Activated naive CD4-positive, alpha-beta T cell treated with anti-CD3 and anti-CD28 coated beads, Interleukin-2, amount 10 ng/mL, durations not matched to agents 7 days and 5 days (primary cell): ENCODE measurements around the gene SDCBP2.

ENCODE experiments used
- CTCF ChIA-PET: fragments of 350-600 bp; sonication (Branson Sonifier 250); formaldehyde crosslinking; loops from one replicate; lab custom pipeline; 2021; ENCODE audit warnings: antibody characterized with exemption; lab: Charles Lee
- DNase-seq: peaks from one replicate; pipeline ENCODE4 v3.0.0-alpha.2; 2020
- H3K27ac Mint-ChIP-seq: one replicate; pipeline ENCODE4 v1.8.0; 2021; ENCODE audit warnings: mild to moderate bottlenecking, moderate library complexity, mixed read lengths
- H3K27me3 Mint-ChIP-seq: one replicate; pipeline ENCODE4 v1.8.0; 2021; ENCODE audit warnings: mild to moderate bottlenecking, mixed read lengths
- H3K36me3 Mint-ChIP-seq: one replicate; pipeline ENCODE4 v1.8.0; 2021; ENCODE audit warnings: mixed read lengths
- H3K4me1 Mint-ChIP-seq: one replicate; pipeline ENCODE4 v1.8.0; 2021; ENCODE audit warnings: mixed read lengths
- H3K4me3 Mint-ChIP-seq: one replicate; pipeline ENCODE4 v1.8.0; 2021; ENCODE audit warnings: mild to moderate bottlenecking, moderate library complexity, mixed read lengths
- H3K9me3 Mint-ChIP-seq: one replicate; pipeline ENCODE4 v1.8.0; 2021; ENCODE audit warnings: mixed read lengths

SDCBP2 gene

DNA sequence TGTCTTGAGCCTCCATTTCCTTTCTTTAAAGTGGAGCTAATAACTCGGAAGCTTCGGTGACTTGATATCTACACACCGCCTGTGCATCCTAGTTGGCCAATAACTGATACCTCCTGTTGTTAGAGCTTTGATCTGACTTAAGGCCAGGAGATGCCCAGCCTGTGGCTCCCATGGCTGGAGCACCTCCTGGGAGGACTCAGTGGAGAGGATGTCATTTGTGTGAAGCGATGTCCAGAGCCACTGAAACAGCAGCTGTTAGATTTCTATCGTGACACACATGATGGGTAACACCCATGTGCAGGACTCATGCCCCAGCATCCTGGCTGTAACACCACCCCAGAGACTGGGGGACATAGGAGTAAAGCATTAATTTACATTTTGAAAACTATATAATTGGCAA lies 30.8 kb downstream of the SDCBP2 start:
- no peak overlapping the region for H3K4me3 Mint-ChIP-seq
- no peak overlapping the region for H3K27ac Mint-ChIP-seq
- CTCF ChIA-PET: interaction anchor here (0.5 kb wide), 1 partner anchor 201 kb away, joined by 3 read pairs; no protein-coding TSS in a partner anchor
- H3K9me3 Mint-ChIP-seq: no peaks in the 10 kb centered on the region
- DNase-seq: no peak
- H3K36me3 Mint-ChIP-seq: peaks cover 11% of the 10 kb centered on the region
- peaks cover 31% of the 10 kb centered on the region for H3K4me1 Mint-ChIP-seq
- no peaks in the 10 kb centered on the region for H3K27me3 Mint-ChIP-seq

GRCh38 chr20:1297486-1297885 lies 31.5 kb downstream of the SDCBP2 start:
- no peak overlapping the region for H3K27ac Mint-ChIP-seq
- no peaks in the 10 kb centered on the region for H3K9me3 Mint-ChIP-seq
- no peak overlapping the region for H3K4me3 Mint-ChIP-seq
- CTCF ChIA-PET: no interaction called here
- H3K27me3 Mint-ChIP-seq: no peaks in the 10 kb centered on the region
- peaks cover 37% of the 10 kb centered on the region for H3K4me1 Mint-ChIP-seq
- peaks cover 11% of the 10 kb centered on the region for H3K36me3 Mint-ChIP-seq
- no peak for DNase-seq

- H3K9me3 Mint-ChIP-seq: no peaks in the 10 kb centered on the region
- H3K27me3 Mint-ChIP-seq: no peaks in the 10 kb centered on the region
- H3K36me3 Mint-ChIP-seq: peaks cover 11% of the 10 kb centered on the region
- peak overlapping the region; percentile 45 for H3K27ac Mint-ChIP-seq
- H3K4me1 Mint-ChIP-seq: peaks cover 37% of the 10 kb centered on the region
- H3K4me3 Mint-ChIP-seq: no peak overlapping the region
- DNase-seq: no peak
- CTCF ChIA-PET: no interaction called here
These were observed 32.0 kb downstream of the SDCBP2 start for GRCh38 chr20:1296922-1297321.

DNA sequence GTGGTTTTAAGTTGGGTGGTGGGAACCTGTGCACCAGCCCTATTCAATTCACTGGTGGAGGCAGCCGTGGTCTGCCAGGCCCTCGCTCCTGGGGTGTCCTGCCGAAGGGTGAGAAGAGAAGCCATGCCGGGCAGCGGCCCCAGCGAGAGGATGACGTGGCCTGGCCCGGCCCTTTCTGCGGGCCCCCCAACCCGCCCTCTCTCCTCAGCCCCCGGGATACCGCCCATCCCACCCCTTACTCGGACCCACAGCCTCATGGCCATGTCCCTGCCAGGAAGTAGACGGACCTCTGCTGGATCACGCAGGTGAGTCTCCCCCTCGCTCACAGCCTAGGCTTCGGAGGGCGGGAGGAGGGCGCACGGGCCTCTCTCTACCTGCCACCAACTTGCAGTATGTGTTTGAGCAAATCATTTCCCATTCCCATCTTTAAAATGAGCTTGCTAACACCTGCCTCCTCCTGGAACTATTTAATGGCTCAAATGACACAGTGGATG lies 32.8 kb downstream of the SDCBP2 start:
- peaks cover 34% of the 10 kb centered on the region for H3K4me1 Mint-ChIP-seq

GRCh38 chr20:1295276-1295930 lies 33.5 kb downstream of the SDCBP2 start:
- CTCF ChIA-PET: no interaction called here
- peaks cover 26% of the 10 kb centered on the region for H3K4me1 Mint-ChIP-seq
- no peak overlapping the region for H3K4me3 Mint-ChIP-seq
- H3K36me3 Mint-ChIP-seq: peaks cover 4% of the 10 kb centered on the region
- no peak for DNase-seq
- H3K27ac Mint-ChIP-seq: no peak overlapping the region
- H3K9me3 Mint-ChIP-seq: no peaks in the 10 kb centered on the region
- H3K27me3 Mint-ChIP-seq: no peaks in the 10 kb centered on the region

More for the DNA sequence above, 32.8 kb downstream of the SDCBP2 start:
- H3K27me3 Mint-ChIP-seq: no peaks in the 10 kb centered on the region
- no peak for DNase-seq
- H3K36me3 Mint-ChIP-seq: peaks cover 9% of the 10 kb centered on the region
- no peak overlapping the region for H3K27ac Mint-ChIP-seq
- CTCF ChIA-PET: no interaction called here
- H3K4me3 Mint-ChIP-seq: no peak overlapping the region
- no peaks in the 10 kb centered on the region for H3K9me3 Mint-ChIP-seq

DNA sequence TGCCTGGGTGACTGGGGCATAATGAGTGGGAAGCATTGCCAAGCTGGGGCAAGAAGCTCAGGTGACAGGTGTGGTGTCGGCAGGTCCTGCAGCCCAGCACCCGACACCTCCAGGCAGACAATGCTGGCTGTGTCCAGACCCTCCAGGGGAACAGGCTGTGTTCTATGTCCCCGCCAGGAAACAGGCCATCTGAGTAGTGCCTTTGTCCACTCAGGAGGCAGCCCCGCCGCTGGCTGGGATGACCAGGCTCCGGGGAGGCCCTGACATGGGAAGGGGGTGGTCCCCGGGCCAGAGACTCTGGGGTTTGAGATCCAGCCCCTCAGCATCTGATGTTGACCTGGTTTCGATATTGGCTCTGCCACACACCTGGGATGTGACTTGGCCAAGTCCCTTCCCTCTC lies 34.4 kb downstream of the SDCBP2 start:
- peak overlapping the region; percentile 24 for H3K27ac Mint-ChIP-seq
- no peak for DNase-seq
- no peaks in the 10 kb centered on the region for H3K27me3 Mint-ChIP-seq
- H3K4me3 Mint-ChIP-seq: no peak overlapping the region
- H3K9me3 Mint-ChIP-seq: no peaks in the 10 kb centered on the region
- CTCF ChIA-PET: no interaction called here
- peaks cover 4% of the 10 kb centered on the region for H3K36me3 Mint-ChIP-seq
- H3K4me1 Mint-ChIP-seq: peaks cover 17% of the 10 kb centered on the region

- H3K4me1 Mint-ChIP-seq: peaks cover 14% of the 10 kb centered on the region
- no peaks in the 10 kb centered on the region for H3K9me3 Mint-ChIP-seq
- H3K36me3 Mint-ChIP-seq: peaks cover under 1% of the 10 kb centered on the region
- CTCF ChIA-PET: no interaction called here
- H3K27ac Mint-ChIP-seq: no peak overlapping the region
- H3K27me3 Mint-ChIP-seq: no peaks in the 10 kb centered on the region
- DNase-seq: no peak
- H3K4me3 Mint-ChIP-seq: no peak overlapping the region
These were observed 35.1 kb downstream of the SDCBP2 start for GRCh38 chr20:1293641-1294379.

GRCh38 chr20:1292620-1293019 lies 36.3 kb downstream of the SDCBP2 start:
- H3K36me3 Mint-ChIP-seq: peaks cover 2% of the 10 kb centered on the region
- H3K4me3 Mint-ChIP-seq: no peak overlapping the region
- DNase-seq: no peak
- H3K27me3 Mint-ChIP-seq: no peaks in the 10 kb centered on the region
- H3K27ac Mint-ChIP-seq: no peak overlapping the region
- CTCF ChIA-PET: interaction anchor here (0.6 kb wide), 1 partner anchor 83 kb away, joined by 3 read pairs; no protein-coding TSS in a partner anchor
- H3K4me1 Mint-ChIP-seq: peaks cover 22% of the 10 kb centered on the region
- H3K9me3 Mint-ChIP-seq: no peaks in the 10 kb centered on the region

GRCh38 chr20:1291191-1291741 lies 37.7 kb downstream of the SDCBP2 start:
- H3K4me1 Mint-ChIP-seq: peaks cover 35% of the 10 kb centered on the region
- DNase-seq: no peak
- H3K27ac Mint-ChIP-seq: peak overlapping the region; percentile 19
- peaks cover 5% of the 10 kb centered on the region for H3K36me3 Mint-ChIP-seq
- no peak overlapping the region for H3K4me3 Mint-ChIP-seq
- H3K27me3 Mint-ChIP-seq: no peaks in the 10 kb centered on the region
- CTCF ChIA-PET: interaction anchor here (0.8 to 0.9 kb wide), 2 partner anchors 9 kb away, joined by 3 read pairs; no protein-coding TSS in a partner anchor
- no peaks in the 10 kb centered on the region for H3K9me3 Mint-ChIP-seq

- H3K4me3 Mint-ChIP-seq: no peak overlapping the region
- peaks cover 50% of the 10 kb centered on the region for H3K4me1 Mint-ChIP-seq
- peaks cover 5% of the 10 kb centered on the region for H3K36me3 Mint-ChIP-seq
- H3K27ac Mint-ChIP-seq: peak overlapping the region; percentile 98
- no peaks in the 10 kb centered on the region for H3K27me3 Mint-ChIP-seq
- CTCF ChIA-PET: interaction anchor here (0.7 to 2.4 kb wide), 2 partner anchors 12 to 110 kb away, joined by 4 to 9 read pairs; no protein-coding TSS in a partner anchor
- H3K9me3 Mint-ChIP-seq: no peaks in the 10 kb centered on the region
- DNase-seq: no peak
These were observed 41.0 kb downstream of the SDCBP2 start for GRCh38 chr20:1287787-1288569.

DNA sequence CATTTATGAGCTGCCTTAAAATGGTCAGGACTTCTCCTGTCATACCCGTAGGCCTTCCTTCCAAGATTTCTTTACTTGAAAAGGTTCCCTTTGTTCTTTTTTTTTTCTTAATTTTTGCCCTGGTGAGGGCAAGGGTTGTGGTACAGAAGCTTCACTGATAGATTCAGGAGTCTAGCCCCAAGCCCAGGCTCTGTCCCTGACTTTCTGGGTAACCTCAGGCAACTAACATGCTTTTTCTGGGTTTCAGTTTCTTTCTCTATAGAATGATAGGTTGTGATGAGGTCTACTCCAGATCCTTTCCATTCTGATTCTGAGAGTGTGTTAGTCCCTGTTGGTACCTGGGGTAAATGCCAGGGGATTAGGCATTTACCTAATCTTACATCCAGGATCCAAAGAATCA lies 41.6 kb downstream of the SDCBP2 start:
- Mint-ChIP-seq H3K4me1 (peaks cover 49% of the 10 kb centered on the region), H3K27ac (peak overlapping the region; percentile 98)
- CTCF ChIA-PET: interaction anchor here (0.6 to 2.4 kb wide), 4 partner anchors 13 to 179 kb away, joined by 3 to 9 read pairs (median 3); no protein-coding TSS in a partner anchor

DNA sequence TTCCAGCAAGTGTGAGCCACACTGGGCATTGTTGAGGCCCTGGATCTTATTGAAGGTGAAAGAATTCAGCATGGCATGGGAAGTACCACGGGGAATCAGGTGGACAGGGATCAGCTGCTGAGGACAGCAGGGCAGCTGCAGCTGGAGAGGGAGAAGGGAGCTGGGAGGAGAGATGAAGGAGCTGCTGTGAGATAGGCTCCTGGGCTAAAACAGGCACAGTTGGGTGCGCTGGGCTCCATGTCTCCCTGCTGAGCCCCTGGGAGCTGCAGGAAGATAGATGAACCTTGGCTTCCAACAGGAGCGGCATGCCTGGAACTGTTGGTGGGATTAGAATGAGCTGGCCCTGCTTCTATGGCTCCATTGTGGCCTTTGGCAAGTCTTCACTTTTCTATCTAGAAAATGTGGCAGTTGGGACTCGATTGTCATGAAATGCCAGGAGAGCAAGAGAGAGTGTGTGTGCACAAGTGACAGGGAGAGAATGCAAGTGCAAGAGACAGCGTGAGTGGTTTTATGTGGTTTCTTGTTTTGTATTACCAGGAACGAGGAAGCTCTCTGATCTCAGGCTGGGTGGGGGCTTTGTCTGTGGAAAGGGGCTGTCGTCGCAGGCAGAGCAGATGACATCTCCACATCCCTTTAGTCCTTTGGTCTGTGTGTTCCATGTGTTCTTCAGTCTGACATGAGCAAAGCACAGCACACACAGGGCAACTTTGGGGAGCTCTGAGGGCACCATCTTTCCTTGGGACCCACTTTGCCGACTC lies 42.5 kb downstream of the SDCBP2 start:
- Mint-ChIP-seq H3K4me3 (peak overlapping the region; percentile 65), H3K36me3 (peaks cover 9% of the 10 kb centered on the region), H3K27me3 (no peaks in the 10 kb centered on the region), H3K27ac (peak overlapping the region; percentile 98), H3K4me1 (peaks cover 54% of the 10 kb centered on the region), H3K9me3 (no peaks in the 10 kb centered on the region)
- peak; percentile 67 for DNase-seq
- CTCF ChIA-PET: interaction anchor here (0.6 to 2.4 kb wide), 4 partner anchors 13 to 179 kb away, joined by 3 to 9 read pairs (median 3); no protein-coding TSS in a partner anchor

More for the DNA sequence above, 41.6 kb downstream of the SDCBP2 start:
- Mint-ChIP-seq H3K27me3 (no peaks in the 10 kb centered on the region), H3K9me3 (no peaks in the 10 kb centered on the region), H3K36me3 (peaks cover 6% of the 10 kb centered on the region), H3K4me3 (peak overlapping the region; percentile 65)
- peak; percentile 52 for DNase-seq
